CD14-positive monocyte (primary cell): ENCODE data around the gene TMEM184A. TPM values are rescaled to one million over a fixed set of nuclear protein-coding genes. Genes with fewer than 3 reads are reported as not detected.

Source experiments
- DNase-seq, 3 donors: peaks; one replicate each; pipeline ENCODE4 v3.0.0-alpha.2; 2011 to 2022
- H2AFZ ChIP-seq: 2 replicates; pipeline ENCODE4 v1.6.0; 2012; ENCODE audit warnings: mild to moderate bottlenecking, low read depth, low read length, inconsistent platforms; ENCODE audit not compliant: insufficient read depth, poor library complexity, severe bottlenecking
- H3K27ac ChIP-seq, 2 donors: 1 replicate in 1 of 2; 2 replicates in 1 of 2; pipeline ENCODE4 v1.5.1; 2012 to 2013; ENCODE audit warnings: low read length in 2 of 2, control low read depth in 1 of 2, inconsistent platforms in 1 of 2, low read depth in 1 of 2, mild to moderate bottlenecking in 1 of 2
- H3K27me3 ChIP-seq, 2 donors: one replicate each; pipeline versions ENCODE4 v1.6.0 to v1.6.1; 2011 to 2013; ENCODE audit warnings: low read length in 2 of 2; ENCODE audit not compliant: control insufficient read depth in 2 of 2, insufficient read depth in 2 of 2
- H3K36me3 ChIP-seq, 2 donors: replicated peaks in 1 of 2; 1 replicate in 1 of 2; 2 replicates in 1 of 2; pipeline versions ENCODE4 v1.5.1 to v1.6.1; 2012 to 2013; ENCODE audit warnings: low read length in 2 of 2, control low read depth in 1 of 2, inconsistent platforms in 1 of 2, mild to moderate bottlenecking in 1 of 2; ENCODE audit not compliant: insufficient read depth in 2 of 2, control insufficient read depth in 1 of 2
- H3K4me1 ChIP-seq, 2 donors: 1 replicate in 1 of 2; 2 replicates in 1 of 2; pipeline versions ENCODE4 v1.5.1 to v1.6.1; 2012 to 2013; ENCODE audit warnings: low read length in 2 of 2, control low read depth in 1 of 2, inconsistent platforms in 1 of 2, mild to moderate bottlenecking in 1 of 2, moderate library complexity in 1 of 2; ENCODE audit not compliant: insufficient read depth in 2 of 2, control insufficient read depth in 1 of 2
- H3K4me2 ChIP-seq: replicated peaks from 2 replicates; pipeline ENCODE3; 2012; ENCODE audit warnings: low read length, moderate library complexity, mild to moderate bottlenecking; ENCODE audit not compliant: poor library complexity, severe bottlenecking; ENCODE audit errors: extremely low read depth
- H3K4me3 ChIP-seq, 3 experiments: fragments of 200-600 bp in 1 of 3; sonication (generic) in 1 of 3; replicated peaks in 1 of 3; 1 replicate in 2 of 3; 2 replicates in 1 of 3; pipeline ENCODE4 v1.5.1; 2011 to 2013; ENCODE audit warnings: low read length in 3 of 3, mild to moderate bottlenecking in 3 of 3, control low read depth in 2 of 3, low read depth in 2 of 3, inconsistent platforms in 1 of 3, moderate library complexity in 1 of 3
- H3K79me2 ChIP-seq: 2 replicates; pipeline ENCODE4 v1.6.0; 2012; ENCODE audit warnings: mild to moderate bottlenecking, control low read depth, inconsistent platforms, low read length, moderate library complexity; ENCODE audit not compliant: insufficient read depth
- H3K9ac ChIP-seq: 2 replicates; pipeline ENCODE4 v1.6.0; 2017; ENCODE audit warnings: low read length, mild to moderate bottlenecking; ENCODE audit not compliant: insufficient read depth, poor library complexity, severe bottlenecking
- H3K9me3 ChIP-seq, 2 donors: replicated peaks in 1 of 2; 1 replicate in 1 of 2; 2 replicates in 1 of 2; pipeline versions ENCODE4 v1.5.1 to v1.6.1; 2012 to 2013; ENCODE audit warnings: low read length in 2 of 2, control low read depth in 1 of 2; ENCODE audit not compliant: control insufficient read depth in 1 of 2, insufficient read depth in 1 of 2
- H4K20me1 ChIP-seq: 2 replicates; pipeline ENCODE4 v1.6.0; 2012; ENCODE audit warnings: mild to moderate bottlenecking, low read length, control low read depth, moderate library complexity; ENCODE audit not compliant: insufficient read depth
- H3K27ac Mint-ChIP-seq, 7 donors: one replicate each; pipeline ENCODE4 v1.8.0; 2020; ENCODE audit warnings: mild to moderate bottlenecking in 7 of 7, mixed read lengths in 7 of 7, moderate library complexity in 6 of 7, inconsistent platforms in 2 of 7
- H3K27me3 Mint-ChIP-seq, 3 donors: one replicate each; pipeline ENCODE4 v1.8.0; 2021 to 2022; ENCODE audit warnings: low read depth in 3 of 3, mild to moderate bottlenecking in 3 of 3, mixed read lengths in 3 of 3, moderate library complexity in 3 of 3, inconsistent platforms in 1 of 3
- H3K36me3 Mint-ChIP-seq, 2 donors: one replicate each; pipeline ENCODE4 v1.8.0; 2020; ENCODE audit warnings: mixed read lengths in 2 of 2, inconsistent platforms in 1 of 2, mild to moderate bottlenecking in 1 of 2
- H3K4me1 Mint-ChIP-seq: one replicate; pipeline ENCODE4 v1.8.0; 2020; ENCODE audit warnings: mild to moderate bottlenecking, mixed read lengths
- H3K4me3 Mint-ChIP-seq, 2 donors: one replicate each; pipeline ENCODE4 v1.8.0; 2020; ENCODE audit warnings: mild to moderate bottlenecking in 2 of 2, mixed read lengths in 2 of 2, moderate library complexity in 1 of 2
- H3K9me3 Mint-ChIP-seq, 7 donors: one replicate each; pipeline ENCODE4 v1.8.0; 2020 to 2022; ENCODE audit warnings: mixed read lengths in 7 of 7, mild to moderate bottlenecking in 6 of 7, moderate library complexity in 6 of 7, inconsistent platforms in 2 of 7
- CTCF ChIP-seq: fragments of 200-600 bp; IDR thresholded peaks from one replicate; pipeline ENCODE4 v1.8.0; 2022; ENCODE audit warnings: antibody characterized with exemption, mild to moderate bottlenecking
- WGBS: methylation state at CpG from one replicate; pipeline ENCODE4 v1.1.5; 2013; ENCODE audit warnings: missing lambda C conversion rate; ENCODE audit not compliant: insufficient coverage; 5-methylcytosine and 5-hydroxymethylcytosine counted together
- intact Hi-C, 2 donors: fragments of 100-400 bp; cut with micrococcal nuclease; formaldehyde crosslinking; loops; one replicate each; pipeline versions ENCODE4 v1.15.0 to v1.15.1; 2023
- polyA plus RNA-seq, 3 donors: library from polyadenylated mRNA; depleted of rRNA in 1 of 3; unstranded in 2 of 3; stranded (reverse) in 1 of 3; fragments of 300-500 nt in 2 of 3; fragments of >200 nt in 1 of 3; fragmentation: Illumina TruSeq in 2 of 3; gene quantifications; 1 replicate in 2 of 3; 2 replicates in 1 of 3; pipeline ENCODE4 v1.2.3, GENCODE V29; 2012 to 2021

Gene TMEM184A
- polyA plus RNA-seq, 3 donors, result not detected

GRCh38 chr7:1558181-1558811 is 2.3 kb upstream of the TMEM184A start:
- Histone ChIP-seq H3K27ac (no peak overlapping the region), H3K79me2 (no peaks in the 10 kb centered on the region), H3K36me3 (no peaks in the 10 kb centered on the region), H3K9ac (no peak overlapping the region), H3K4me2 (no peak overlapping the region), H3K4me1 (no peaks in the 10 kb centered on the region), H3K4me3 (no peak overlapping the region), H2AFZ (no peak overlapping the region), H3K27me3 (no peaks in the 10 kb centered on the region), H3K9me3 (no peaks in the 10 kb centered on the region), H4K20me1 (no peaks in the 10 kb centered on the region)
- Mint-ChIP-seq H3K9me3 (peaks cover 0 to 3% (median 0%) of the 10 kb centered on the region in 7 donors), H3K4me3 (no peak overlapping the region), H3K27ac (no peak overlapping the region), H3K4me1 (peaks cover 2% of the 10 kb centered on the region), H3K36me3 (no peaks in the 10 kb centered on the region), H3K27me3 (peaks cover 0 to 4% (median 2%) of the 10 kb centered on the region in 3 donors)
- WGBS, result 69% methylated on average over 24 of the region's 24 CpGs
- no peak for DNase-seq
- no peak for TF ChIP-seq CTCF
- intact Hi-C loops, result no loop called here

DNA sequence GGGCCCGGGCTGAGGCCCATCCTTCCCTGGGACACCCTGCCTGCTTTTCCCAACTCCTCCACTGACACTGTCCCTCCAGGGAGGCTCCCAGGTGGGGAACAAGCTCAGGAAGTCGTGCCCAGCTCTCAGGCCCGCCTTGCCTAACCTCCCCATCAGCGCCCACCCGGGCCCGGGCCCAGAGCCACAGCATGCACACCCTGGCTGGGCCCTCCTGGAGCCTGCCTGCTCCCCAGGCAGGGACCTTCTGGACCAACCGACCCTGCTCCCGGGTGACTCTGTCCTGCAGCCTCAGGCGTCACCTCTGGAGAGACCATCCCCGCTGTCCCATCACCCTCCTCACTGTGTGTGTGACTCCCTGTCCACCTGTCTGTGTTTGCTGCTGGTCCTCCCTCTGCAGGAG is 1.8 kb upstream of the TMEM184A start:
- no peak for TF ChIP-seq CTCF
- no peak overlapping the region for H3K27ac Mint-ChIP-seq
- H3K4me1 Mint-ChIP-seq, result peaks cover 2% of the 10 kb centered on the region
- Histone ChIP-seq H2AFZ (no peak overlapping the region), H3K4me1 (no peaks in the 10 kb centered on the region), H3K27ac (no peak overlapping the region), H4K20me1 (no peaks in the 10 kb centered on the region), H3K36me3 (no peaks in the 10 kb centered on the region), H3K79me2 (no peaks in the 10 kb centered on the region), H3K9ac (no peak overlapping the region), H3K4me3 (no peak overlapping the region), H3K27me3 (no peaks in the 10 kb centered on the region), H3K9me3 (no peaks in the 10 kb centered on the region), H3K4me2 (no peak overlapping the region)
- H3K27me3 Mint-ChIP-seq, result peaks cover 0 to 4% (median 2%) of the 10 kb centered on the region in 3 donors
- intact Hi-C loops, result no loop called here
- peaks cover 0 to 3% (median 0%) of the 10 kb centered on the region in 7 donors for H3K9me3 Mint-ChIP-seq
- H3K4me3 Mint-ChIP-seq, result no peak overlapping the region
- no peaks in the 10 kb centered on the region for H3K36me3 Mint-ChIP-seq
- 99% methylated on average over 10 of the region's 10 CpGs for WGBS
- no peak for DNase-seq
